Activated CD8-positive, alpha-beta T cell treated with anti-CD3 and anti-CD28 coated beads for 36 hours (primary cell): ENCODE data around the gene AMPH. TPM values are rescaled to one million over a fixed set of nuclear protein-coding genes. Genes with fewer than 3 reads are reported as not detected.

ENCODE experiments used
- ATAC-seq: fragments of 200-7000 bp; cut with Tn5 transposase; one replicate; pipeline ENCODE4 v1.10.0; 2021; ENCODE audit warnings: mild to moderate bottlenecking, moderate library complexity
- CTCF ChIA-PET: fragments of 350-600 bp; sonication (Branson Sonifier 250); formaldehyde crosslinking; loops from one replicate; lab custom pipeline; 2021; ENCODE audit warnings: antibody characterized with exemption; lab: Charles Lee
- POLR2A ChIA-PET: fragments of 350-600 bp; sonication (Branson Sonifier 250); formaldehyde crosslinking; loops from one replicate; lab custom pipeline; 2021; ENCODE audit warnings: antibody characterized with exemption; lab: Charles Lee
- DNase-seq: peaks from one replicate; pipeline ENCODE4 v3.0.0-alpha.2; 2020
- H3K27ac Mint-ChIP-seq: one replicate; pipeline ENCODE4 v1.8.0; 2021; ENCODE audit warnings: mild to moderate bottlenecking, mixed read lengths
- H3K27me3 Mint-ChIP-seq: one replicate; pipeline ENCODE4 v1.8.0; 2021; ENCODE audit warnings: mixed read lengths
- H3K36me3 Mint-ChIP-seq: one replicate; pipeline ENCODE4 v1.8.0; 2021; ENCODE audit warnings: low read depth, mixed read lengths
- H3K4me1 Mint-ChIP-seq: one replicate; pipeline ENCODE4 v1.8.0; 2021; ENCODE audit warnings: low read depth, mixed read lengths
- H3K4me3 Mint-ChIP-seq: one replicate; pipeline ENCODE4 v1.8.0; 2021; ENCODE audit warnings: mild to moderate bottlenecking, moderate library complexity, mixed read lengths
- H3K9me3 Mint-ChIP-seq: one replicate; pipeline ENCODE4 v1.8.0; 2021; ENCODE audit warnings: mixed read lengths
- intact Hi-C: fragments of 100-400 bp; cut with micrococcal nuclease; formaldehyde crosslinking; loops from one replicate; pipeline ENCODE4 v1.10.0; 2022
- total RNA-seq, 2 experiments: library from RNA; stranded (reverse); gene quantifications; one replicate each; pipeline ENCODE4 v1.2.3, GENCODE V29; 2021
- TF ChIP-seq, protein P1 (sequence below): fragments of 200-600 bp; IDR thresholded peaks from one replicate; pipeline ENCODE4 v1.8.0; 2022; ENCODE audit warnings: antibody characterized with exemption, mild to moderate bottlenecking

AMPH gene
- total RNA-seq, 2 experiments from 2014 or later: not detected

- TF ChIP-seq, protein P1, sequence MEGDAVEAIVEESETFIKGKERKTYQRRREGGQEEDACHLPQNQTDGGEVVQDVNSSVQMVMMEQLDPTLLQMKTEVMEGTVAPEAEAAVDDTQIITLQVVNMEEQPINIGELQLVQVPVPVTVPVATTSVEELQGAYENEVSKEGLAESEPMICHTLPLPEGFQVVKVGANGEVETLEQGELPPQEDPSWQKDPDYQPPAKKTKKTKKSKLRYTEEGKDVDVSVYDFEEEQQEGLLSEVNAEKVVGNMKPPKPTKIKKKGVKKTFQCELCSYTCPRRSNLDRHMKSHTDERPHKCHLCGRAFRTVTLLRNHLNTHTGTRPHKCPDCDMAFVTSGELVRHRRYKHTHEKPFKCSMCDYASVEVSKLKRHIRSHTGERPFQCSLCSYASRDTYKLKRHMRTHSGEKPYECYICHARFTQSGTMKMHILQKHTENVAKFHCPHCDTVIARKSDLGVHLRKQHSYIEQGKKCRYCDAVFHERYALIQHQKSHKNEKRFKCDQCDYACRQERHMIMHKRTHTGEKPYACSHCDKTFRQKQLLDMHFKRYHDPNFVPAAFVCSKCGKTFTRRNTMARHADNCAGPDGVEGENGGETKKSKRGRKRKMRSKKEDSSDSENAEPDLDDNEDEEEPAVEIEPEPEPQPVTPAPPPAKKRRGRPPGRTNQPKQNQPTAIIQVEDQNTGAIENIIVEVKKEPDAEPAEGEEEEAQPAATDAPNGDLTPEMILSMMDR: no peak
- peaks cover 3% of the 10 kb centered on the region for H3K27me3 Mint-ChIP-seq
- no peaks in the 10 kb centered on the region for H3K36me3 Mint-ChIP-seq
- no peak overlapping the region for H3K27ac Mint-ChIP-seq
- H3K4me1 Mint-ChIP-seq: no peaks in the 10 kb centered on the region
- no peak overlapping the region for H3K4me3 Mint-ChIP-seq
- ChIA-PET CTCF (no interaction called here), POLR2A (no interaction called here)
- no peak for DNase-seq
- no peaks in the 10 kb centered on the region for H3K9me3 Mint-ChIP-seq
- no peak for ATAC-seq
- intact Hi-C loops: no loop called here
Measured at GRCh38 chr7:38506756-38507155, 124.4 kb downstream of the AMPH start.

- Mint-ChIP-seq H3K4me1 (no peaks in the 10 kb centered on the region), H3K4me3 (no peak overlapping the region), H3K36me3 (no peaks in the 10 kb centered on the region), H3K9me3 (no peaks in the 10 kb centered on the region), H3K27me3 (peaks cover 3% of the 10 kb centered on the region), H3K27ac (no peak overlapping the region)
- TF ChIP-seq, protein P1: no peak
- ChIA-PET POLR2A (no interaction called here), CTCF (no interaction called here)
- intact Hi-C loops: no loop called here
- DNase-seq: no peak
- no peak for ATAC-seq
Measured at GRCh38 chr7:38506004-38506403, 125.2 kb downstream of the AMPH start.

- CTCF ChIA-PET: no interaction called here
- ATAC-seq: no peak
Measured at GRCh38 chr7:38504684-38505083, 126.5 kb downstream of the AMPH start.

GRCh38 chr7:38502848-38503247, 128.3 kb downstream of the AMPH start:
- intact Hi-C loops: no loop called here
- ChIA-PET POLR2A (no interaction called here), CTCF (no interaction called here)
- TF ChIP-seq, protein P1: no peak
- Mint-ChIP-seq H3K4me1 (no peaks in the 10 kb centered on the region), H3K9me3 (no peaks in the 10 kb centered on the region), H3K36me3 (no peaks in the 10 kb centered on the region), H3K4me3 (no peak overlapping the region), H3K27ac (no peak overlapping the region), H3K27me3 (peaks cover 12% of the 10 kb centered on the region)
- DNase-seq (no peak), ATAC-seq (no peak)

More at GRCh38 chr7:38504684-38505083, 126.5 kb downstream of the AMPH start:
- Mint-ChIP-seq H3K27me3 (peaks cover 5% of the 10 kb centered on the region), H3K36me3 (no peaks in the 10 kb centered on the region), H3K4me1 (no peaks in the 10 kb centered on the region), H3K4me3 (no peak overlapping the region), H3K27ac (no peak overlapping the region), H3K9me3 (no peaks in the 10 kb centered on the region)
- POLR2A ChIA-PET: no interaction called here
- intact Hi-C loops: no loop called here
- TF ChIP-seq, protein P1: no peak
- no peak for DNase-seq

- Mint-ChIP-seq H3K4me3 (no peak overlapping the region), H3K36me3 (no peaks in the 10 kb centered on the region), H3K4me1 (no peaks in the 10 kb centered on the region), H3K27me3 (peaks cover 12% of the 10 kb centered on the region), H3K27ac (no peak overlapping the region), H3K9me3 (no peaks in the 10 kb centered on the region)
- no peak for ATAC-seq
- DNase-seq: no peak
- POLR2A ChIA-PET: no interaction called here
- TF ChIP-seq, protein P1: no peak
- intact Hi-C loops: no loop called here
- CTCF ChIA-PET: no interaction called here
Measured at GRCh38 chr7:38502289-38502688, 128.9 kb downstream of the AMPH start.
